ENCODE results near the gene SIPA1L3.
"Not testable (repeated sequence)": the region's sequence is repeated elsewhere in the genome, so short reads cannot be mapped to it uniquely, and the experiment has no call there.

The SIPA1L3 gene

DNA sequence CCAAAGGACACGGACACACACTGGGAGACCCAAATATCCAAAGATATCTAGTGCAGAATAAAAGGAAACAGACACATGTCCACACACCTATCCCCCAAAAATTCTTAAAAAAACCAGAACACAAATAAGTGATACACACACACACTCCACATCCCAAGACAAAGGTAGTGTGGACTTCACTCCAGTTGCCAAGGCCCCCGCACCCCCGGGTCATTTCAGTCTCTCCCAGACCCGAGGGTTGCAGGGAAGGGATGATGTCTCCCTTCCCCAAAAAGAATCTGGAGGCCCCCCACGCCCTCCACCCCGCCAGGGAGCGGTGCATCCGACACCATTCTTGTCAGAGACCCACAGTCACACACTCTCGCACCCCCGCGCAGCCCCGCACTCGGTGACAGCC lies 316.6 kb downstream of the SIPA1L3 start:
- no peak for DNase-seq

DNA sequence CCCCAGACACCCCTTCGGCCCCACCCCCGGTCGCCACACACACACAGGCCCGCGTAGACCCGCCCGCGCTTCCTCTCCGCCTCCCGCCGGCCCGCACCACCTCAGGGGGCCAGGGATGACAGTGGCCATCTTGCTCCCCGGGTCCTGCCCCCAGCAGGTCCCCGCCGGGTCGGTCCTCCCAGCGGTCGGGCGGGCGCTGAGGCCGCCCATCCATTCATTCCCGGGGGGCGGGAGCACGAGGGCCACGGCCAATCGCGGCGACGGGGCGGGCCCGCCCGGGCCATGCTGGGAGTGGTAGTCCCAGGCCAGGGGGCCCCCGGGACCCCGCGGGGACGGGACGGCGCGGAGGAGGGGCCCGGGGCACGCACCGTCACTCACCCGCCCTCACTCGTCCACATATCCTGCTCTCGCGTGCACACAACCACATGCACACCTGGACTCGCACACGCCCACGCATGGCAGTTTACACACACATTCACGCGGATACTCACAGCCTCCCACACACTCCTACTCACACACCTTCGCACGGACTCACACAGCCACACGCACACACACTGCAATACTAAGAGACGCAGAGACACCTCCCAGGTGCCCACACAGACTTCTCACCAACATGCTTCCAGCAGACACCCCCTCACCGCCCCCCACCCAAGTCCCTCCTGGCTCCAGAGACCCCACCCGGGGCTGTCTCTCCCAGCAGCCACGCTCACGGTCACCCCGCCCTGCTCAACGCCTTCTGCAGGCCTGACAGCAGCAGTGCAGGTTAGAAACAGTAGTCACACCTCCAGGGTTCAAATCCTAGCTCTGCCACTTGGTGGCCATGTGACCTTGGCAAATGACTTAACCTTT lies 317.2 kb downstream of the SIPA1L3 start, which contains the start of gene DPF1:
TSS of gene DPF1 (minus strand) at position 209 of the 849 bp plus-strand sequence. CDS start at position 129, 80 bp downstream.
- peak in 1 of 2 donors; percentile 33 for DNase-seq

- DNase-seq: not testable (repeated sequence)
Observed at GRCh38 chr19:38224863-38225218, 317.8 kb downstream of the SIPA1L3 start.

DNA sequence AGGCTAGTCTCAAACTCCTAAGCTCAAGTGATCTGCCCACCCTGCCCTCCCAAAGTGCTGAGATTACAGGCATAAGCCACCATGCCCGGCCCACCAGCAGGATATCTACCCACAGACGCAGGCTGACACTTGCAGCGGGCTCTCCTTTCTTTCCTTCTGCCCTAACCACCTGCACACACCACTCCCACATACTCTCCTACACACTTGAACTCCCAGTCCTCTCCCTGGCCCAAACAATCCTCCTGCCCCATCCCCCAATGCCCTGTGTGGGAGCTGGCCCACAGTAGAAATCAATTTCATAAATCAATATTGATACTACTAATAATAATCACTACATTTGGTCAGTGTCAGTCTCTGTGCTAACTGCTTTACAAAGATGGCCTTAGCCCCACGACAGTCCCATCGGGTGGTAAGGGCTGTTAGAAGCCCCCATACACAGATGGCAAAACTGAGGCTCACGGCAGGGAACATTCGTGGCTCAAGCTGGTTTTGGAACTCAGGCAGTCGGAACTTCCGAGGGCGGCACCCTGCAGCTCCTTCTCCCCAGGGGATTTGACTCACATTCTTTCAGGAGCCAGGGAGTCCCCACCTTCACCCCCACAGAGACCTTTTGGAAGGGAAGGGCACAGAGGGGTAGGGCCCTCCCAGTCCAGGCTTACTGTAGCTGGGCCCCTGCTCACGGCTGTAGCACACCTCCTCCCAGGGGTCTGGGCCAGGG lies 320.4 kb downstream of the SIPA1L3 start:
- DNase-seq: no peak

GRCh38 chr19:38228005-38228377 lies 321.0 kb downstream of the SIPA1L3 start:
- DNase-seq: no peak

GRCh38 chr19:38228491-38229439 lies 321.8 kb downstream of the SIPA1L3 start:
- no peak for DNase-seq

DNA sequence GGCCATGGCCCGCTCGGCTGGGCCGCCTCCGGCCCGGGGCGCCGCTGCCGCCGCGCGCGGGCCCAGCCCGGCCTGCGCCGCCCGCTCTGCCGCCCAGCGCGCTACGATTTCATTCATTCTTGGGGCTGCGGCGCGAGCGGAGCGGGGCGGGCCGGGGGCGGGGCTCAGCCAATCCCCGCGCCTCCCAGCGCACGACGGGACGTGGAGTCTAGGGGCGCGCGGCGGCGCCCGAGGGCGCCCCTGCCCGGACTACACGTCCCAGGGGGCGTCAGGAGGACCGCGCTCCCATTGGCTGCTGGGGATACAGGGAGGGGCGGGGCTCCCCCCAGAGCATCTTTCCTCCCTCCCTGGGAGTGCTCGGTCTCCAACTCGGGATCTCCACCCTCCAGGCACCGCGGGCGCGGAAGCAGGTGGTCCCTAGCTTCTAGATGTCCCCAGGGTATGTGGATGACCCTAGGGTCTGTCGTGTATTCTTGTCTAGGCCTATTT lies 322.6 kb downstream of the SIPA1L3 start:
- DNase-seq: peak in 1 of 2 donors; percentile 12

DNA sequence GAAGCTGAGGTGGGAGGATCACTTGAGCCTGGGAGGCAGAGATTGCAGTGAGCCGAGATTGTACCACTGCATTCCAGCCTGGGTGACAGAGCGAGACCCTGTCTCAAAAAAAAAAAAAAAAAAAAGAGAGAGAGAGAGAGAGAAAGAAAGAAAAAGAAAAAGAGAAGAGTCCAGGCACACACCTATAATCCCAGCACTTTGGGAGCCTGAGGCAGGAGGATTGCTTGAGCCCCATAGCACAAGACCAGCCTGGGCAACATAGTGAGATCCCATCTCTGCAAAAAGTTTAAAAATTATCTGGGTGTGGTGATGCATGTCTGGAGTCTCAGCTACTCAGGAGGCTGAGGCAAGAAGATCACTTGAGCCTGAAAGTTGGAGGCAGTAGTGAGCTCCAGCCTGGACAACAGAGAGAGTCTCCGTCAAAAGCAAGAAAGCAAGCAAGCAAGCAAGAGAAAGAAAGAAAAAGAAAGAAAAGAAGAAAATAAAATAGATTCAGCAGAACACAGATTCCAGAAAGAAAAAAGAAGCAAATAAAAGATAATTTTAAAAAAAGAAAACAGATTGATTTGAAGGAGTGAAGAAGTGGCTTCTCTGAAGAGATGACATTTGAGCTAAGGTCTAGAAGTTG lies 323.6 kb downstream of the SIPA1L3 start:
- DNase-seq: not testable (repeated sequence)

GRCh38 chr19:38231918-38232317 lies 324.9 kb downstream of the SIPA1L3 start:
- no peak for DNase-seq

- peak; percentile 59 to 98 for DNase-seq
Observed at GRCh38 chr19:38233740-38234251, 326.8 kb downstream of the SIPA1L3 start.

DNA sequence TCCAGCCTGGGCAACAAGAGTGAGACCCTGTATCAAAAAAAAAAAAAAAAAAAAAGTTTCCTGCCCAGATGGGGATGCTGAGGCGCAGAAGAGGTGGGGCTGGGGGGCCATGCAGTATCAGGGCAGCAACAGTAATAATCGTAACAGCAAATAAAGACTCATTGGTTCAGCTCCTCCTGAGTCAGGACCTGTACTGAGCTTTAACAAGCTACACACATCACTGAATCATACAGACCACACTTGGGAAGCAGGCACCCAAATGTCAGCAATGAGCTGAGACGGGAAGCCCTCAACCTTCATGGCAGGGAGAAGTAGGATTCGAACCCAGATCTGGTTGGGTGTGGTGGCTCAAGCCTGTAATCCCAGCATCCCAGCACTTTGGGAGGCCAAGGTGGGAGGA lies 327.6 kb downstream of the SIPA1L3 start:
- DNase-seq: no peak

DNA sequence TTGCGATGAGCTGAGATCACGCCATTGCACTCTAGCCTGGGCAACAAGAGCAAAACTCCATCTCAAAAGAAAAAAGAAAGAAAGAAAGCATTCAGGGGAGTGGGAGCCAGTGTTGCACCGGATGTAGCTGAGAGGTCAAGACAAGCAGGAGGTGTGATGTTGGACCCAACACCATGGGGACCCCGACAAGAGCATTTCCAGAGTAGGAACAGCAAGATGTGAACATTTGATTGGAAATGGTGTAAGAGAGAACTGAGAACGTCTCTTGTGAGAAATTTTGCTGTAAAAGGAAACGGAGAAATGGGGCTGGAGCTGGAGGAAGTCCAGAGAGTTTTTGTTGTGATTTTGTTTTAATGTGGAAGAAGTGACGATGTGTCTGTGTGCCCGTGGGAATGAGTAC lies 332.8 kb downstream of the SIPA1L3 start:
- no peak for DNase-seq

GRCh38 chr19:38243279-38243673 lies 336.3 kb downstream of the SIPA1L3 start:
- DNase-seq: no peak

GRCh38 chr19:38245826-38246498 lies 339.0 kb downstream of the SIPA1L3 start:
- DNase-seq: no peak

DNA sequence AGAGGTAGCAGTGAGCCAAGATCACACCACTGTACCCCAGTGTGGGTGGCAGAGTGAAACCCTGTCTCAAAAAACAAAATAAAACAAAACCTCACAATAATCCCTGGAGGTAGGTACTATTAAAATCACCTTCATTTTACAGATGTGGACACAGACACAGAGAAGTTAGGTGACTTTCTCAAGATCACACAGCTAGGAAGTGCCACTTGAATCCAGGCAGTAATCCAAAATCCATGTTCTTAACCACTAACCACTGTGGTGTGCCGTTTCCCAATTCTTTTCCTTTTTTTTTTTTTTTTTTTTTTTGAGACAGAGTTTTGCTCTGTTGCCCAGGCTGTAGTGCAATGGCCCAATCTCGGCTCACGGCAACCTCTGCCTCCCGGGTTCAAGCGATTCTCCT lies 340.1 kb downstream of the SIPA1L3 start:
- DNase-seq: no peak

DNA sequence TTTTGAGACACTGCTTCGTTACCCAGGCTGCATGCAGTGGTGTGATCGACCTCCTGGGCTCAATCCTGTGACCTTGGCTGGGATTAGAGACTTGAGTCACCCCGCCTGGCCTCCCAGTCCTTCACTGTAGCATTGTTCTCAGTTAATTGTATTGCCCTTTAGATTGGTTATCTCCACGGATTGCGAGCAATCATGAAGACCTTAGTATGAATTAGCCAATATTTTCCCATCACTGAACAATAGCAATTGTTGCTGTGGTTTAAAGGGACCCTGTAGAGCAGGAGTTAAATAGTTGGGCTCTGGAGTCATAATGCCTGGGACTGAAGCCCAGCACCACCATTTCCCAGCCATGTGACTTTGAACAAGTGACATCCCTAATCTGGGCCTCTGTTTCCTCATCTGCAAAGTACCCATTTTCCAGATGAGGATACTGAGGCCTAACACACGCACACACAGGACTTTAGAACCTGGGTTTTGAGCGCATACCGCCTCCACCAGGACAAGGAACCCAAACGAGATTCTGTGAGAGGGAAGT lies 340.8 kb downstream of the SIPA1L3 start:
- DNase-seq: no peak

DNA sequence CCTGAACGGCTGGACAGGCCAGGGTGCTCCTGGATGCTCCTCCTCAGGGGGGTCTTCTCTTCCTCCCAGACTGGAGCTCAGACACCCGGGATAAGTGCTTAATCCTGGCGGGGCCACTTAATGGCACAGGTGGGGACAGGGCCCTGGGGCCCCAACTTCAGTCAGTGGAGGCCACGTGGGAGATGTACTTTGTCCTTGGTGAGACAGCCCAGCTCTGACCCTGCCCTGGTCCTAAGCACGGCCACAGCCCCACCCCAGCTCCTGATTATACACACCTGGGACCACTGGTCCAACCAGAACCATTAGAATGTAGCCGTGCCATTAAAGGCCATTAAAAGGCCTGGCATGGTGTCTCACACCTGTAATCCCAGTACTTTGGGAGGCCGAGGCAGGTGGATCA lies 341.4 kb downstream of the SIPA1L3 start:
- no peak for DNase-seq

DNA sequence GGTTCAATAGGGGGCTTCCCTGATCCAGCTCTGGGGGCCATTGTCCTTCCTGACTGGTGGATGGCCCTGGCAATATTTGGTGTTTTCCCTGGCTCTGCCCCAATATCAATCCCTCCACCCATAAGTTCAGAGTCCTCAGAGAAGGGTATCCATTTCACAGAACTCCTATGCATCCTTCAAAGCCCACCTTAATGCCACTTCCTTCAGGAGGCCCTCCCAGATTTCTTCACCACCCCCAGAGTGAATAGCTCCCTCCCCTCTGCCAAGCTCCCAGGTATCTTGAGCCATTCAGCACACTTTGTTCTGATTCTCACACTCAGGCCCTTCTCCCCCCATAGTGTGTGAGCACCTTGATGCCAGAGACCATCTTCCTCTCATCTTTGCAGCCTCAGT lies 343.4 kb downstream of the SIPA1L3 start:
- DNase-seq: no peak

- no peak for DNase-seq
Observed at GRCh38 chr19:38250821-38251563, 344.0 kb downstream of the SIPA1L3 start.

DNA sequence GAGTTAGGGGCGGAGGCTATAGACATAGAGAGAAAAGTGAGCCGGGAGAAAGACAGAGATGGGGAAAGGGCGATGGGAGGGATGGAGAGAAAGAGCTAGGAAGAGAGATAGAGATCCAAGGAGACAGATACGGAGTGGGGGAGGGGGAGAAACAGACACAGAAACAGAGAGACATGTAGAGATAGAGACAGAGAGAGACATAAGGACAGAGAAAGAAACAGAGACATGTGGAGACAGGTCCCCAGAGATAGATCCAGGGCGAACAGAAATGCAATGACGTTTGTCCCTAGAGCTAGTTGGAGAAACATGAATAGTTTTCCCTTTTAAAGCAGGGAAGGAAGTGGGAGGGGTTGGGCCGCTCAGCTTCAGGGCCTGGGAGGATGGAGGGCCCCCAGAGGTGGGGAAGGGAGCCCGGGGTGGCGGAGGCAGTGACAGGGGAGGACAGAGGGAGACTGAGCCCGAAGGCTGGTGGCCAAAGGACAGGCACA lies 344.6 kb downstream of the SIPA1L3 start:
- DNase-seq: no peak

Data from inflammatory macrophage treated with lipopolysaccharide for 1 hour (primary cell).